Adipocyte (in vitro differentiated cells): ENCODE measurements around the gene SCT.

Source experiments
- DNase-seq: peaks from one replicate; pipeline ENCODE4 v3.0.0-alpha.2; 2015; ENCODE audit warnings: low read depth
- H3K27me3 ChIP-seq: replicated peaks from 2 replicates; pipeline ENCODE4 v1.7.0; 2013; ENCODE audit warnings: mild to moderate bottlenecking, low read length, moderate library complexity; ENCODE audit not compliant: control insufficient read depth, insufficient read depth
- H3K36me3 ChIP-seq: 2 replicates; pipeline ENCODE4 v1.7.0; 2013; ENCODE audit warnings: low read length, mild to moderate bottlenecking, moderate library complexity; ENCODE audit not compliant: control insufficient read depth, insufficient read depth, severe bottlenecking
- H3K4me1 ChIP-seq: 2 replicates; pipeline ENCODE4 v1.7.0; 2013; ENCODE audit warnings: mild to moderate bottlenecking, low read length, moderate library complexity; ENCODE audit not compliant: control insufficient read depth, insufficient read depth
- H3K4me3 ChIP-seq: 2 replicates; pipeline ENCODE4 v1.7.0; 2013; ENCODE audit warnings: mild to moderate bottlenecking, low read length, moderate library complexity
- H3K9ac ChIP-seq: 2 replicates; pipeline ENCODE4 v1.7.0; 2013; ENCODE audit warnings: mild to moderate bottlenecking, low read length, moderate library complexity
- H3K9me3 ChIP-seq: 2 replicates; pipeline ENCODE4 v1.7.0; 2013; ENCODE audit warnings: mild to moderate bottlenecking, low read length, moderate library complexity; ENCODE audit not compliant: control insufficient read depth

Gene SCT

DNA sequence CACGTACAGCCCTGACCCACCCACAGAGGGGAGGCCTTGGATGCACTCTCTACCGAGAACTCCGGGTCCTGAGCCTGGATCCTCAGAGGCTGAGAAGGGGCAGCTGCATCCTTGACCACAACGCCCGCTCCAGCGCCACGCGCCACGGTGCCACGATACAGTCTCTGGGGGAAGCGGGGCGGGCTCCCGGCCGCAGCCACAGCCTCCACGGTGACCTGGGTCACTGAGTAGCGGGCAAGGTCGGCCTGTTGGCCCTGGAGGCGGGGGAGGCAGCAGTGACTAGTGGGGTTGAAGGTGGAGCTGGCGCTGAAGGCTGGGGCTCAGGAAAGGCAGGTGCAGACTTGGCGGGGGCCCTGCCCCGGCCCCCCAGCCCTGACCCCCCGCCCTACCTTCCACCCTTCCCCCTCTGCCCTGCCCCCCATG, 7.3 kb downstream of the SCT start:
- no peak overlapping the region for H3K9ac ChIP-seq
- no peak overlapping the region for H3K4me3 ChIP-seq
- DNase-seq, result no peak
- no peaks in the 10 kb centered on the region for H3K27me3 ChIP-seq
- peaks cover 6% of the 10 kb centered on the region for H3K4me1 ChIP-seq
- H3K36me3 ChIP-seq, result peaks cover 5% of the 10 kb centered on the region
- no peaks in the 10 kb centered on the region for H3K9me3 ChIP-seq

GRCh38 chr11:618856-619627, 7.9 kb downstream of the SCT start:
- Histone ChIP-seq H3K4me3 (no peak overlapping the region), H3K27me3 (no peaks in the 10 kb centered on the region), H3K4me1 (peaks cover 11% of the 10 kb centered on the region), H3K9me3 (no peaks in the 10 kb centered on the region), H3K36me3 (peaks cover 5% of the 10 kb centered on the region), H3K9ac (no peak overlapping the region)
- DNase-seq, result no peak

DNA sequence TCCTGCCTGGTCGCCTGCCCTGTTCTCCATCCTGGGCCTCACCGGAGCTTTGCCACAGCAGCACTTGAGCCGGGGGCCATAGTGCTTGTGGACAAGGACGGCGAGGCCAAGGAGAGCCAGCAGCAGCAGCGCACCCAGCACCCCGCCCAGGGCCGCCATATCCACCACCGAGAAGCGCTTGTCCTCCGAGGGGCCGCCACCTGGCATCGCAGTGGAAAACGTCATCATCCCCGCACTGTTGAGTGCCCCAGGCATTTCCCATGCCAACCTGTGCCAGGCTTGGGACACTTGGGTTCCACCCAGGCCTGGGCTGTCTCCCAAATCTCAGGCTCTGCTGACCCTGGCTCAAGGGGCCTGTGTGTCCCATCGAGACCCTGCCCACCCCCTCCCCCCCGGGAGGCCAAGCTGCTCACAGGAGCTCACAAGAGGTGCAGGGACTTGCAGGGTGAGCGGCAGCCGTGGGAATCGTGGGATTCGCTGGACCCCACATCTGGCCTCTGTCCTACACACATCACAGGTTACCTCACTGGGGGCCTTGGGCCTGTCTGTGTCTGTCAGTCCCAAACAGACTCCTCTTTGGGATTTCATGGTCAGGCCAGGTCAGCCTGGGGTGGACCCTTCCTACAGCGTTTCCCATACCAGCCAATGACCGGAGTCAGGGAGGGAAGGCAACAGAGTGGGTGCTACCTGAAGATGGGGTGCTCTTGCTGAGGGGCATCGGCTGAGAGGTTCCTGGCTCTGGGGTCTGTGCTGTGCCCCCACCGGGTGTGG, 8.9 kb downstream of the SCT start:
- H3K36me3 ChIP-seq, result peaks cover 7% of the 10 kb centered on the region
- no peak for DNase-seq
- H3K27me3 ChIP-seq, result no peaks in the 10 kb centered on the region
- H3K4me3 ChIP-seq, result no peak overlapping the region
- H3K9me3 ChIP-seq, result no peaks in the 10 kb centered on the region
- no peak overlapping the region for H3K9ac ChIP-seq
- H3K4me1 ChIP-seq, result peaks cover 11% of the 10 kb centered on the region

DNA sequence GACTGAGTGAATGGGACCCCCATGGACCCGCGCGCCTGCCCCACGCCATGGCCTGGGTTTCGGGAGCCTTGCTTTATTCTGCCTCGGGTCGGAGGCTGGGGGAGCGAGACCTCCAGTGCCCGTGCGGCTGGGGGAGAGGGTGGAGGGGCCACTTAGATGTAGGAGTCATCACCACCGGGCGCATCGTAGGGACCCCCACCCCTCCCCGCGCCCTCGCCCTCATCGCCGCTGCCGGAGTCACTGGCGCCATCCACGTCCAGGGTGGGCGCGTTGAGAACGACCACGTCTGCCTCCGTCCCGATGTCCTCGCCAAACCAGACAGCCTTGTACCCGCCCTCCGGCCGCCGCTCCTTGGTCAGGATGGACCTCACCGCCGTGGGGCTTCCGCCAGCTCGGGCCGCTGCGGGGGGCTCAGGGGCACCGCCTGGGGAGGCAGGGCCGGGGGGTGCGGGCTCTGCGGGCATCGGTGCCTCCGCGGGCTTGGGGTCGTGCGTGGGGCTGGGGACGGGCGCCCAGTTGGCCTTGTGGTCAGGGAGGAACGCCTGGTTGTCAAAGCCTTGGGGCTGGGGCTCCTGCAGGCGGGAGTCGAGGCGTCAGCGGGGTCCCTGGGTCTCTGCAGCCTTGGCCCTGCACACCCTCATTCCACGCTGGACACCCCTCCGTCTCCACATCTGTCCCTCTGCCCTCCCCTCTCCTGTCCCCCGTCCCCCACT, 9.6 kb downstream of the SCT start:
- Histone ChIP-seq H3K27me3 (no peaks in the 10 kb centered on the region), H3K4me3 (no peak overlapping the region), H3K4me1 (peaks cover 11% of the 10 kb centered on the region), H3K36me3 (peaks cover 15% of the 10 kb centered on the region), H3K9ac (no peak overlapping the region), H3K9me3 (no peaks in the 10 kb centered on the region)
- DNase-seq, result no peak

GRCh38 chr11:616320-617198, 10.4 kb downstream of the SCT start:
- peaks cover 22% of the 10 kb centered on the region for H3K36me3 ChIP-seq
- no peak for DNase-seq
- peaks cover 11% of the 10 kb centered on the region for H3K4me1 ChIP-seq
- H3K27me3 ChIP-seq, result no peaks in the 10 kb centered on the region
- peak overlapping the region; percentile 89 for H3K9ac ChIP-seq
- H3K9me3 ChIP-seq, result no peaks in the 10 kb centered on the region
- peak overlapping the region; percentile 87 for H3K4me3 ChIP-seq

DNA sequence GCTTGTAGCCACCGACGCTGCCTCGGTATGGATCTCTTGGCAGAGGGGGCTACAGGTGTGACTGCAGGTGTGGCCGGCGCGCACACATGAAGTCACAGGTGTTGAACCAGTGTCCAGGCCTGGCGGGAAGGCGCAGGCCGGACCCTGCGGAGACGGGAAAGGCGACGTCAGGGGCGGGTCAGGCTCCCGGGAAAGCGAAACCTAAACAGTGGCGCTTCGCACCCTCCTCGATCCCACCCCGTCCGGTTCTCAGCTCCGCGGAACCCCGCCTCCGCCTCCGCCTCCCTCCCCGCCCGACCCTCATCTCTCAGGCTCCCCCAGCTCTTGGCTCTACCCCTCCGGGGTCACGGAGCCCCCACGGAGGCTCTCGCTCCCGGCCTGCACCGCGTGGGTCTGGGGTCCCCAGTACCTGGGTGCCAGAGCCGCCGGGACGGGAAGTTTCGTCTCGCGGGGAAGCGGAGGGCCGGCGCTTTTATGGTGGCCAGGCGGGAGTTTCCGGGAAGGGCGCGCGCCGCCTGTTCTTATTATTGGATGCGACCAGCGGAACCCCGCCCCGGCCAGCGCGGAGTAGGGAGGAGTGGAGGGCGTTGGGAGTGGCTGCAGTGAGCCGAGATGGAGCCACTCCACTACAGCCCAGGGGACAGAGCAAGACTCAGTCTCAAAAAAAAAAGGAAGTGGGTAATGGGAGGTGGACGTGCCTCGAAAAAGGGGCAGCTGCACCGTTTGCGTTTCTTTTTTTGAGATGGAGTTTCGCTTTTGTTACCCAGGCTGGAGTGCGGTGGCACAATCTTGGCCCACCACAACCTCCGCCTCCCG, 11.3 kb downstream of the SCT start, which contains the start of gene IRF7:
Gene IRF7 (minus strand): TSS at position 447 of the 816 bp plus-strand sequence. CDS start 586 bp downstream, outside the sequence.
- H3K27me3 ChIP-seq, result no peaks in the 10 kb centered on the region
- H3K36me3 ChIP-seq, result peaks cover 30% of the 10 kb centered on the region
- H3K4me1 ChIP-seq, result peaks cover 11% of the 10 kb centered on the region
- no peaks in the 10 kb centered on the region for H3K9me3 ChIP-seq
- peak within 1 kb of the TSS; percentile 87 for H3K4me3 ChIP-seq
- DNase-seq, result peak; percentile 97
- H3K9ac ChIP-seq, result peak within 1 kb of the TSS; percentile 89

- DNase-seq, result no peak
- H3K4me3 ChIP-seq, result peak overlapping the region; percentile 87
- H3K36me3 ChIP-seq, result peaks cover 36% of the 10 kb centered on the region
- peaks cover 11% of the 10 kb centered on the region for H3K4me1 ChIP-seq
- H3K27me3 ChIP-seq, result no peaks in the 10 kb centered on the region
- no peaks in the 10 kb centered on the region for H3K9me3 ChIP-seq
- peak overlapping the region; percentile 89 for H3K9ac ChIP-seq
Measured at GRCh38 chr11:614623-615503, 12.1 kb downstream of the SCT start.

- DNase-seq, result no peak
- Histone ChIP-seq H3K27me3 (no peaks in the 10 kb centered on the region), H3K4me3 (peak overlapping the region; percentile 87), H3K4me1 (peaks cover 11% of the 10 kb centered on the region), H3K9ac (no peak overlapping the region), H3K9me3 (no peaks in the 10 kb centered on the region), H3K36me3 (peaks cover 42% of the 10 kb centered on the region)
Measured at GRCh38 chr11:614021-614622, 12.9 kb downstream of the SCT start.

GRCh38 chr11:613369-613968, 13.5 kb downstream of the SCT start:
- H3K4me1 ChIP-seq, result peaks cover 11% of the 10 kb centered on the region
- DNase-seq, result peak; percentile 46
- H3K27me3 ChIP-seq, result no peaks in the 10 kb centered on the region
- no peak overlapping the region for H3K4me3 ChIP-seq
- H3K9ac ChIP-seq, result no peak overlapping the region
- no peaks in the 10 kb centered on the region for H3K9me3 ChIP-seq
- peaks cover 47% of the 10 kb centered on the region for H3K36me3 ChIP-seq
